Activated effector memory CD4-positive, alpha-beta T cell treated with anti-CD3 and anti-CD28 coated beads, Interleukin-2, amount 50 U/mL, for 16 hours (primary cell): Measurements from ENCODE around the gene CUX1.

Source experiments
- DNase-seq: peaks from one replicate; pipeline ENCODE4 v3.0.0-alpha.2; 2020

CUX1 gene

GRCh38 chr7:102196028-102196427, 378.6 kb downstream of the CUX1 start:
- DNase-seq: no peak

DNA sequence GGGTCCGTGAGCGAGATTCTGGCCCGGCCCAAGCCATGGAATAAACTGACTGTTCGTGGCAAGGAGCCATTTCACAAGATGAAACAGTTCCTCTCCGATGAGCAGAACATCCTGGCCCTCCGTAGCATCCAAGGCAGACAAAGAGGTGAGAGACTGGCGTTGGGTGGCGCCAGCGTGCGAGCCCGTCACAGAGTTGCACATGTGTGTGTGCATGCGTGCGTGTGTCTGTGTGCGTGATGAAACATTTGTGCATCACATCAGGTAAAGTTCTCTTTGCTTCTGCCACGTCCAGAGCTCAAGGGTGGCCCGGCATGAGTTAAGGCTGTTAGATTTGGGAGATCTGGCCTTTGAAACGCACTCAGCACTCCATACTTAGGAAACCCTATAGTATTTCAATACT, 379.7 kb downstream of the CUX1 start:
- DNase-seq: no peak

GRCh38 chr7:102197599-102197998, 380.2 kb downstream of the CUX1 start:
- DNase-seq: no peak

GRCh38 chr7:102198417-102198956, 381.1 kb downstream of the CUX1 start:
- no peak for DNase-seq

DNA sequence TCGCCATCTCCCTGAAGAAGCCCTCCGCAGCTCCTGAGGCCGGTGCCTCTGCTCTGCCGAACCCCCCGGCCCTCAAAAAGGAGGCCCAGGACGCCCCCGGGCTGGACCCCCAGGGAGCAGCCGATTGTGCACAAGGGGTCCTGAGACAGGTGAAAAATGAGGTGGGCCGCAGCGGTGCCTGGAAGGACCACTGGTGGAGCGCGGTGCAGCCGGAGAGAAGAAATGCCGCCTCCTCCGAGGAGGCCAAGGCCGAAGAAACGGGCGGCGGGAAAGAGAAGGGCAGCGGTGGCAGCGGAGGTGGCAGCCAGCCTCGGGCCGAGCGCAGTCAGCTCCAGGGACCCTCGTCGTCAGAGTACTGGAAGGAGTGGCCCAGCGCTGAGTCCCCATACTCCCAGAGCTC, 384.1 kb downstream of the CUX1 start:
- DNase-seq: no peak

DNA sequence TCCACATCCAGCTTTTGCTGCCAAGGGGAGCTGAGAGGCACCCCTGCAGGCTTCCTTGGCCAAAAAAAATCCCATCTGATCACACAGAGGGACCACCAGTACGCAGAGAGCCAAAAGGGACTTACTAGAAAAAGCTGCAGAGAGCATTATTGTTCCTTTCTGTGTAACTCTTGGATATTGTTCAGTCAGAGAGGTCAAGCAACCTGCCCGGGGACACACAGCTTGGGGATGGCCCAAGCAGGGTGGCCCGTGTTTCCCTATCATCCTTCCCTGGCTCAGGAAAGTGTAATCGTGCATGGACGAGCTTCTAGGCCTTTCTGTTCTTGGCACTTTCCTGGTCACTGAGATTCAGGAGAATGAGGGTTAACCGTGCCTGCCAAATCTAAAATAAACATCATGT, 385.1 kb downstream of the CUX1 start:
- no peak for DNase-seq

GRCh38 chr7:102203218-102203617, 385.8 kb downstream of the CUX1 start:
- DNase-seq: no peak

- no peak for DNase-seq
These were observed 386.8 kb downstream of the CUX1 start for GRCh38 chr7:102204212-102204611.

DNA sequence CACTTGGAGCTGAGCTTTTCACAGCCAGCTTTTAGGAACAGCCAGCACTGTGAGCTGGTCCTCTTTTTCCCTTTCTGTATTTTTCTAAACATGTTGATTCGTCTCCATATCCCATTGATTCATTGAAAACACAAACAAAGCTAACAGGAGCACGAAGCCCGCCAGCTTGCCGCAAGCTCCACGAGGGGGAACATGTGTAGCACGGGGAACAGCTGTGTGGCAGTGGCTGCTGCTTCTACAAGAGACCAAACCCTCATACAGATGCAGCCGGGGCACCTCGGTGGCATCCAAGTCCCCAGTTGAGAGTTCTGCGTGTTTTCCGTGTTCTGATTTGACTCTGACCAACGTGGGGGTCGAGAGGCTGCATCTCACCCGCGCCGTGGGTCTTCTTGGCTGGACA, 388.5 kb downstream of the CUX1 start:
- no peak for DNase-seq

DNA sequence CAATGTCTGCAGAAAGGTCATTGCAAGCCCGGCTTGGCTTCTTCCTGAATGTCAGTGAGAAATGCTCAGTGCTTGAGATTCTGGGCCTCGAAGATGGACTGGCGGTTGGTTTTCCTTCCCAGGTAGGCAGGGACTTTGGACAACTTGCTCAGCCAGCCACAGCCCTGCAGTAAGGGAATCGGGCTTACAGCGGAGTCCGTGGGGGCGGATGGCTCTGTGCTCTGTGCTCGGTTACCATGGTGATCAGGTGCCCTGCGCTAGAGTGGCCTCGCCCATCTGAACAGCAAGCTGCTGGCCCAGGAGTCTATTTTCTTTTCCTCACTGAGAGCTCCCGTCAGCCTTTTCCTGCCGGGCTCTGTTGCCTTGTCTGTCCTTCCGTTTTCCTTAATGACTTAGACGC, 391.4 kb downstream of the CUX1 start:
- no peak for DNase-seq

- no peak for DNase-seq
These were observed 393.4 kb downstream of the CUX1 start for GRCh38 chr7:102210787-102211186.

- DNase-seq: no peak
These were observed 394.4 kb downstream of the CUX1 start for GRCh38 chr7:102211590-102212550.

DNA sequence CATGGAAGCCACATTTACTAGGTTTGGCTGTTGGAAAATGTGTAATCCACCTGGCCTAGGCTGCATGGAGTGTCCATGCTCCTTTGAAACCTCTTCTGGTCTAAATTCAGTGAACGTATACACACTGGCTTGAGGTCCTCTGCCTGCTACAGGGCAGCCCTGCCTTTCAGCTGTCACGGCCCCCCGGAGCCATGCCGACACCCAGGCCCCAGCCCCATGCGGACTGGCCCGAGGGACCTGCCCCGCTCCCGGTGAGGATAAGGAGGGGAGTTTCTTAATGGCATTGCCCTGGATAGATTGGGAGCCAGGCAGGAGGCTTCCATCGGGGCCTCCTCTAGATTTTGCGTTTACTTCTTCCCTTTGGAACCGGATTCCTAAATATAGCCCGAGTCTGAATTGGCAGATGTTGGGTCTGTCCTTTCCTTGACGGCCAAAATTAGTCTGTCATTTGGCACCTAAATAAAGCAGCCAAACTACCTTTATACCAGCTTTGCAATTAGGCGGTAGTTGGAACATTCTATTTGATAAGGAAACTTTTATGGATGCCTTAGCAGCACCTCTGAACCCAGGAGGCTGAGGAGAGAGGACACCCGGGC, 397.1 kb downstream of the CUX1 start:
- no peak for DNase-seq

DNA sequence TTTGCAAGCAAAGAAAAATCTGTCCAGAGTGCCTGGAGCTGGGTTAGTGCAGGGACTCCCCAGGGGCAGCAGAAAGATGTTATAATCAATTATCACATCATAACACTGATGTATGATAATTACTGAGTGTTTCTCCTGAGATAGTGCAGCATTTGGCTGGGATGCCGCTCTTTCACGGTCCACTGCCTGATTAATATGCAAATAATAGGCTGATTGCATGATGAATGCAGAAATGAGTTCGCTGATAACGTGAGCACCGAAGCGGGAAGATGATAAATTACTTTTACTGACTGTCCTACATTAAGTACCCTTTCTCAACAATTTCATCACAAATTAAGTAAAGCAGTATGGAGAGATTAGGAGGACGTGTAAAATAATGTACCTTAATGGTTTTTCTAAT, 397.8 kb downstream of the CUX1 start:
- no peak for DNase-seq

DNA sequence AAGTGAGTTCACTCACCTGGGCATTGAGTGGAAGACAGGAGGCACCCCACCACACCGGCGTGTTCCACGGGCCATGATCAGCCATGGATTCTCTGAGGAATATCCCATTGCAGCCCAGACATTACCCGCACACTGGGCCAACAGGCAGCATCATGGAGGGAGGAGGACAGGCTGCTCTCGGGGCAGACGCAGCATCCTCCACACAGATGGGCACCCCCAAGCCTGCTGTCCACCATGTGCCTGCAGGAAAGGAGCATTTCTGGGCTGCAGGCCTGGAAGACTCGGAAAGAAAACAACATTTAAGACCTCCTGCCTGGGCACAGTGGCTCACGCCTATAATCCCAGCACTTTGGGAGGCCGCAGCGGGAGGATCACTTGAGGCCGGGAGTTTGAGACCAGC, 398.3 kb downstream of the CUX1 start:
- DNase-seq: no peak

- no peak for DNase-seq
These were observed 399.3 kb downstream of the CUX1 start for GRCh38 chr7:102216573-102217314.

DNA sequence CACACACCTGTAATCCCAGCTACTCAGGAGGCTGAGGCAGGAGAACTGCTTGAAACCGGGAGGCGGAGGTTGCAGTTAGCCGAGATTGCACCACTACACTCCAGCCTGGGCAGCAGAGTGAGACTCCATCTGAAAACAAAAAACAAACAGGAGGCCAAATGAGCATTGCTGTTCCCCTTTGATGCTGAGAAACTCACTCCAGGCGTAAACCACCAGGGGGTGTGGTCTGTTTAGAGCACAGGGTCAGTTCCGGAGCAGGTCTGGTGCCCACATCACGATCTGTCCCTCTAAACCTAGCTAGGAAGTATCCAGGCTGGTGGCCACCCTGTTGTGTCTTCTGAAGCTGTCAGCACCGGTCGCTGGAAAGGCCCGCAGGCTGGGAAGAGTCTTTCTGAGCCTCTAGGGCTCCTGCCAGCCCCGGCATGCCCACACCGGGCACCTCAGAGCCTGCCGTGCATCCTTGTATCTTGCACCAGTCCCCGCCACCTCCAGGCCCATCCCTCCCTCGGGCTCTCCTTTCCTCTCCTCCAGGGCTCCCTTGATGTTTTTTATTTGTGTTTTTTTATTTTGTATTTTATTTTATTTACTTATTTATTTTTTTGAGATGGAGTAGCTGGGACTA, 402.9 kb downstream of the CUX1 start:
- DNase-seq: no peak

DNA sequence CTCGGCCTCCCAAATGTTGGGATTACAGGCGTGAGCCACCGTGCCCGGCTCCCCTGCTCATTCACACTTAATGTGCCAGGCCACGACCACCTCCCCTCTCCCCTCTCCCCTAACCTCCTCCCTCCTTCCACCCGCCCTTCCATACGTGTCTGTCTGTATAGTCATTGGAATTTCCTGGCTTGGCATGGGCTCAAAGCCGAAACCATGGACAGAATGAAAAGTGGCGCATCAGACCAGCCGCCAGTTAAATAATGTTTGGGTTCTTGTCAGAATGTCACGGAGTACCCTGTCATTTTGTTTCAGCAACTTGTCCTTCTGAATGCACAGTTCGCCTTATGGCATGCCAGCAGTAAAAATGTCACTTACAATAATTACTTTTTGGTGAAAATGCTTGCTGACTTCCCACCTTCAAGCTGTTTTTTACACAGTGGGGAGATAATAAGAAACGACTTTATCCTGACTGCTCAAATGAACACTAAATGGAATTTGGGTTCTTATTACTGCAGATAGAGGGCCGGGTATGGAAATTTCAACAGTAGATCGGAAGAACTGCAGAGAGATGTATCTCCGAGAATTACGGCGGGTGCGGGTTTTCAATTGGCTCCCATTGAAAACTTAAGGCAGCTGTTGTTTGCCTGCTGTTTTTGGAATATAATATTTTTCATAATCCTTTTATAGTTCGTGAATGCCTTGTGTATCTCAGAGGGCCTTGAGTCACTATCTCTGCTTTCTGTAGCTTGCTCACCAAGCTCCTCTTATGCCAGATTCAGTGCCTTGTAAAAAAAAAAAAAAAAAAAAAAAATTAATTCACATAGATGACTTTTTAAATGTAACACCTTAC, 403.8 kb downstream of the CUX1 start:
- DNase-seq: no peak

DNA sequence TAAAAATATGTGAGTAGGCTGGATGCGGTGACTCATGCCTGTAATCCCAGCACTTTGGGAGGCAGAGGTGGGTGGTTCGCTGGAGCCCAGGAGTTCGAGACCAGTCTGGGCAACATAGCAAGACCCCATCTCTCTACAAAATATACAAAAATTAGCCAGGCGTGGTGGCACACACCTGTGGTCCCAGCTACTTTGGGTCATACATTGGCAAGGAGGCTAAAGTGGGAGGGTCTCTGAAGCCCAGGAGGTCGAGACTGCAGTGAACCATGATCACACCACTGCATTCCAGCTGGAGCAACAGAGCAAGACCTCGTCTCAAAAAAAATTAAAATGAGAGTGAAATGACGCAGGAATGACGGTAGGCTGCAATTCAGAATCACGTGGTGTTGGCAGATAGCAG, 404.5 kb downstream of the CUX1 start:
- no peak for DNase-seq

DNA sequence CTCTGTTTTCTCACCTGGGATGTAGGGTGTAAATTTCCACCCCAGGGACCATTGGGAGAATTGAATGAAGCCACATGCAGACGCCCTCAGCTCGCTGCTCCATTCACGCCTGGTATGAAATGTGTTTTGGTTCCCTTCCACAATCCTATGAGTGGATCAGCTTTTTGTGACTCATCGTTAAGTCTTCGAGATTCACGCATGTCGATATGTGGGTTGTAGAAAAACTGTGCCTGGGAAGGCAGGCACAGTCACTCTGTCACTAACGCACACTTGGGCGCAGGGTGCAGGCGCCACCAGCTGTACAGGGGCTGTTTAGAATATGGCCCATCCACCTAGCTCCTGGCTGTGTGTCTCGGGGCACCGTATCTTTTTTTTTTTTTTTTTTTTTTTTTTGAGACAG, 405.0 kb downstream of the CUX1 start:
- DNase-seq: no peak

- DNase-seq: no peak
These were observed 405.8 kb downstream of the CUX1 start for GRCh38 chr7:102223184-102223583.

GRCh38 chr7:102225025-102225424, 407.6 kb downstream of the CUX1 start:
- no peak for DNase-seq
